ENCODE results near the gene ZNF793.

ZNF793 gene

GRCh38 chr19:37572203-37572602 is 65.5 kb downstream of the ZNF793 start:
- DNase-seq: no peak

- no peak for DNase-seq
Observed at GRCh38 chr19:37583340-37583739, 76.6 kb downstream of the ZNF793 start.

Data from SW 1271 (cell line).